GM19397 (cell line): ENCODE results near the gene WDR82.
"Not testable (repeated sequence)": the region's sequence is repeated elsewhere in the genome, so short reads cannot be mapped to it uniquely, and the experiment has no call there.

Source experiments
- ATAC-seq: cut with Tn5 transposase; IDR thresholded peaks from one replicate; pipeline ENCODE4 v1.9.1; 2021; ENCODE audit warnings: mild to moderate bottlenecking, moderate library complexity; ENCODE audit not compliant: unreplicated experiment

WDR82 gene

GRCh38 chr3:52289747-52290595 is 11.5 kb upstream of the WDR82 start:
- ATAC-seq = no peak

DNA sequence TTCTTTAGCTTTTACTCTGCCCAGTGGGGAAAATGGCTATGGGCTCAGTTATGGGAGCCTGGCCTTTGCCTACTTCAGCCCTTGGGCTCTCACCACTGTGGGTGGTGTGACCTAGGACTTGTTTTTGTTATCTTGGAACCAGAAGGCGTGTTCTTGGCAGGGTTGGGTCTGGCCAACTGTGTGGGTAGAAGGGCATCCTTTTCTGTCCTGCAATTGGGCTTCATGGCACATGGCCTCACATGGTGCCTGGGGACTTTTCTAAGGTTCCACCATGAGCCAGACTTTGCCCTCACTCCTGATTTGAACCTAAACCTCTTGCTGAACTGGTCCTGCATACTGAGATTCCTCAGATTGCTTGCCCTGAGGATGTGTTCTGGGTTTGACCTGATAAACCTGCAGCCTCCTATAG is 10.9 kb upstream of the WDR82 start:
- no peak for ATAC-seq

- no peak for ATAC-seq
These were observed 10.2 kb upstream of the WDR82 start for GRCh38 chr3:52288674-52289073.

- no peak for ATAC-seq
These were observed 8.3 kb upstream of the WDR82 start for GRCh38 chr3:52286777-52287110.

DNA sequence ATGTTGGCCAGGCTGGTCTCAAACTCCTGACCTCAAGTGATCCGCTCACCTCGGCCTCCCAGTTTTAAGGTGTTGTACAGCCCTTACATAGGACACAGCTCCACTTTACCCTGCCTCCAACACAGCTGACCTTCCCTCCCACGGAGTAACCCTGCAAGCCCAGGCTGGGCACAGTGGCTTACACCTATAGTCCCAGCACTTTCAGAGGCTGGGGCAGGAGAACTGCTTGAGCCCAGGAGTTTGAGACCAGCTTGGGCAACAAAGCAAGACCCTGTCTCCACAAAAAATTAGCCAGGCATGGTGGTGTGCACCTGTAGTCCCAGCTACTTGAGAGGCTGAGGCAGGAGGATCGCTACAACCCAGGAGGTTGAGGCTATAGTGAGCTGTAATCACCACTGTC is 5.6 kb upstream of the WDR82 start:
- not testable (repeated sequence) for ATAC-seq

DNA sequence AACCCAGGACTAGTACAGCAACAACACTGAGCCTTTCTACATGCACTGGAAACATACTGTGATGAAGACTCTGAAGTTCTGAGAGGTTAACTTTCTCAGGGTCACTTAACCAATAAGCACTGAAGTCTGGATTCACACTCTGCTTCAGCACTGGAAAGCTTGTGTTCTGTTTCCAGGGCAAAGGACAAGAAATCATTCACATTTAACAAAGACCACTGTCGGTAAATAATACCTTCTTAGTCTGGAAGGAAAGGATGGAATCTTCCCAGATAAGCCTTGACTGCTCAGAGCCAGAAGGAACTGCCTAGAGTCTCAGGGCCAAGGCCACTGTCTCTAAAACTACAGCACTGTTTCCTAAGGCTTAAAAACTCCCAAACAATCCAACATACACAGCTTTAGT is 4.9 kb upstream of the WDR82 start:
- ATAC-seq = no peak

- no peak for ATAC-seq
These were observed 3.7 kb upstream of the WDR82 start for GRCh38 chr3:52281981-52282801.

DNA sequence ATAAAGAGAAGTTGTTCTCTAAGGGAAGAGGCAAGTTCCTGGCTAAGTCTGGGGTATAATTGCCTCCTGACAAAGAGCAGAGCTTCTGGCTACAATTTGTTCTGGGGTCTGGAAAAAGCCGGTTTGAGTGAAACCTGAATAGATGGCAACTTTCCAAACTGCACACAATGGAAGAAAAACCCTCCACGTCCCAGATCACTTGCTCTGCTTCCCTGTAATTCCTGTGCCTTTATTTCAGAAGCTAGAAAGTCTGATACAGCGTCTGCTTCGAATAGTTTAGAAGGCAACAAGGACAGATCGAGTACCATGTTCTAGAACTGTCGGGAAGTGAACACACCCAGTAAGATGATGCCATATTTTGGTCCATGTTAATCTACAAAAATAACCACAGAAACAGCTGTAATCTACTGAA is 1.6 kb upstream of the WDR82 start:
- no peak for ATAC-seq

DNA sequence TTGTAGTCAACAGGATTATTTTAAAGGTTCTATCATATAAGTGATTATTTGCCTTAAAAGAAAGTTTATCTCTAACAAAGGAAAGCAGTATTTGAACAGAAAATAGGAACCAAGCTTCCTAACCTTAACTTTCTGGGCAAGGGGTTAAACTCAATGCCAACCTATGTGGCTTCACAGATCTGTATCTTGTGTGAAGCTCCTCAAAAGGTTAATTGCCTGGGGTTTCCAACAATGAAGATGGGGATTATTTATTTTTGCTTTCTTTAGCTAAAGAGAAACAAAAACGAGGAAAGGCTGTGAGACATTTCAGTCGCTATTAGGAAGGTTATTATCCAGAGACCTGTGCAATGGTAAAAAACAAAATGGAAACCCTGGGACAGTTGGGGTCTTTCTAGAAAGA is 1.1 kb upstream of the WDR82 start:
- ATAC-seq = no peak

DNA sequence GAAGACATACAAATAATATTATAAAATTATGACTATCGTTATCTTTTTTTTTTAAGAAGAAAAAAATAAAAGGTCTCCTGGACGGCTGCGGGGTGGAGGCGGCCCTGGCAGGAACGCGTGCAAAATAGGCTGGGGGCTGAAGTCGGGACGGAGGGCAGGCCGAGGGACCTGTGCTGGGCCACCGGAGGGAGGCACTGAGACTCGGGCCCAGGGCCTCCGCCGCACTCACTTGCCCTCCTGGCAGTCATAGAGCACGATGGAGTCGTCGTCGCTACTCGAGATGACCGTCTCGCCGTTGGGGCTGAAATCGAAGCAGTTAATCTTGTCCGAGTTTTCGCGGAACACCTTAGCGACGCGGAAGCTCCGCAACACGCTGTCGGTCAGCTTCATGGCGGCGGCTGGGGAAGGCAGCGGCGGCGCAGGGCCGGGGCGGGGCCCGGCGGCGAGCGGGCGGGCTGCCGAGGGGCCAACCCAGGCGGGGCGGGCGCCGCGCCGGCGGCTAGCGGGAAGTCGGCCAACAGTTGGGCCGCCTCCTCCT is 408 bp downstream of the WDR82 start:
- peak; percentile 77 for ATAC-seq

- peak; percentile 16 for ATAC-seq
These were observed 1.1 kb downstream of the WDR82 start for GRCh38 chr3:52277071-52277964.

GRCh38 chr3:52274781-52275180 is 3.7 kb downstream of the WDR82 start:
- ATAC-seq = not testable (repeated sequence)

GRCh38 chr3:52272831-52273230 is 5.6 kb downstream of the WDR82 start:
- no peak for ATAC-seq

DNA sequence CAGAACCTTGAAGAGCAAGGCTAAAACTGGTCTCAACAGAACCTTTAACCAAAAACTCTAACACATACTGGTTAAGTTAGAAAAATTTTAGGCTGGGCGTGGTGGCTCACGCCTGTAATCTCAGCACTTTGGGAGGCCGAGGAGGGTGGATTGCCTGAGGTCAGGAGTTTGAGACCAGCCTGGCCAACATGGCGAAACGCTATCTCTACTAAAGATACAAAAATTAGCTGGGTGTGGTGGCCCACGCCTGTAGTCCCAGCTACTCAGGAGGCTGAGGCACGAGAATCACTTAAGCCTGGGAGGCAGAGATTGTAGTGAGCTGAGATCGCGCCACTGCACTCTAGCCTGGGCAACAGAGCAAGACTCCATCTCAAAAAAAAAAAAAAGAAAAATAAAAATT is 6.3 kb downstream of the WDR82 start:
- not testable (repeated sequence) for ATAC-seq

GRCh38 chr3:52270252-52270754 is 8.1 kb downstream of the WDR82 start:
- ATAC-seq = no peak

- ATAC-seq = no peak
These were observed 8.7 kb downstream of the WDR82 start for GRCh38 chr3:52269776-52270175.

- ATAC-seq = no peak
These were observed 10.4 kb downstream of the WDR82 start for GRCh38 chr3:52268036-52268435.

DNA sequence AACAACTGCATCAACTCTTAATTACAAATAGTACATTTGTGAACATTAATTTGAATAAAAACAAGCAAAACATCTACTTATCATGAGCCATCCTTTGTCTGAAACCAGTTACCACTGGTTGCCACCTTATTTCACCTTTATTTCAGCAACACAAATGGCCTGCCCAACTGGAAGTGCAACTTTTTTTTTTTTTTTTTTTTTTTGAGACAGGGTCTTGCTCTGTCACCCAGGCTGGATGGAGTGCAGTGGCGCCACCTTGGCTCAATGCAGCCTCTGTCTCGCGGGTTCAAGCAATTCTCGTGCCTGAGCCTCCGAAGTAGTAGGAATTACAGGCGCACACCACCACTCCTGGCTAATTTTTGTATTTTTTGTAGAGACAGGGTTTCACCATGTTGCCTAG is 13.1 kb downstream of the WDR82 start:
- no peak for ATAC-seq

DNA sequence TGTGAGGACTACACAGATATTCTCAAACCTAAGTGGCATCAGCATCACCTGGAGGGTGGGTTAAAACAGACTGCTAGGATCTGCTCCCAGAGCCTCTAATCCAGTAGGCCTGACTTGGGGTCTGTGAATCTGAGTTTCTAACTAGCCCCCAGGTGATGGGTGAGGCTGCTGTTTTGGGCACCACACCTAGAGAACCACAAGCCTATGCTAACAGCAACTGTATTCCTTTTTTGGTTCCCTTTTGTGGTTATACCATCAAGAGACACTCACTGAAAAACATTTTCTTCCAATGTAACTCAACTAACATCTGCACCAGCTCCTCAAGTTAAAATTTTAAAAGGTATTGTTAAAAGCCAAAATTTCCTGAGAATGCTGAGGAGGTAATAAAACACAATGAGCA is 16.0 kb downstream of the WDR82 start:
- ATAC-seq = no peak

DNA sequence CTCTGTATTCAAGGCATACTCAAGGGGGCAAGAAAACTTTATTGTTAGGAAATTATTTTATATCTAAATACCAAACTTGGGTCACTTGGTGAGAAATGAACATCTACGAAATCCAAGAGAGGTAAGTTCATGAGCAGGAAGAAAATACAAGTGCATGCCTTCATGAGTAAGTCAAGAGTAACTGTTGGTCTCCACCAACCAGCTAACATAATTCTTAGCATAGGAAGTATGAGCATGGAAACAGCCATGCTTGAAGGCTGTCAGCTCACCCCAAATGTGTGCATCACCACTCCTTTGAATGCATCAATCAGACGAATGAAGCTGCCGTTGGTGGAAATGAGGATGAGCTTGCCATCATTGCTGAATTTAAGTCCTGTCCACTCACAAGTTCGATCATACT is 19.0 kb downstream of the WDR82 start:
- ATAC-seq = no peak

- no peak for ATAC-seq
These were observed 19.4 kb downstream of the WDR82 start for GRCh38 chr3:52259035-52259434.
